HFFc6 (cell line): ENCODE data around the gene ILDR1. TPM values are rescaled to one million over a fixed set of nuclear protein-coding genes. Genes with fewer than 3 reads are reported as not detected.

Source experiments
- DNase-seq: peaks from one replicate; pipeline ENCODE4 v3.0.0-alpha.2; 2018
- H3K27ac Mint-ChIP-seq: 2 replicates; pipeline ENCODE4 v1.8.0; 2020; ENCODE audit warnings: mild to moderate bottlenecking, mixed read lengths
- H3K27me3 Mint-ChIP-seq: 2 replicates; pipeline ENCODE4 v1.8.0; 2021; ENCODE audit warnings: mild to moderate bottlenecking, moderate library complexity, mixed read lengths; ENCODE audit not compliant: insufficient read depth
- H3K36me3 Mint-ChIP-seq: 2 replicates; pipeline ENCODE4 v1.8.0; 2021; ENCODE audit warnings: low read depth, mixed read lengths
- H3K4me1 Mint-ChIP-seq: 2 replicates; pipeline ENCODE4 v1.8.0; 2020; ENCODE audit warnings: low read depth, mixed read lengths
- H3K4me3 Mint-ChIP-seq: 2 replicates; pipeline ENCODE4 v1.8.0; 2020; ENCODE audit warnings: mild to moderate bottlenecking, moderate library complexity, mixed read lengths
- H3K9me3 Mint-ChIP-seq: 2 replicates; pipeline ENCODE4 v1.8.0; 2020; ENCODE audit warnings: mild to moderate bottlenecking, mixed read lengths
- total RNA-seq, 6 experiments: library from RNA; stranded (reverse); fragmentation: NEBNext Ultra II Directional; extraction: Animal tissue kit (Norgen Biotek cat#: 25700); gene quantifications; 2 replicates in 1 of 6; 3 replicates in 5 of 6; pipeline ENCODE4 v1.2.3, GENCODE V29; 2021
- TF ChIP-seq, protein P1 (sequence below): fragments of 200-600 bp; sonication (generic); IDR thresholded peaks from 2 replicates; pipeline ENCODE4 v1.5.0; 2021; ENCODE audit warnings: antibody characterized with exemption, mild to moderate bottlenecking

ILDR1 gene
- total RNA-seq, 6 experiments from 2014 or later, result not detected

DNA sequence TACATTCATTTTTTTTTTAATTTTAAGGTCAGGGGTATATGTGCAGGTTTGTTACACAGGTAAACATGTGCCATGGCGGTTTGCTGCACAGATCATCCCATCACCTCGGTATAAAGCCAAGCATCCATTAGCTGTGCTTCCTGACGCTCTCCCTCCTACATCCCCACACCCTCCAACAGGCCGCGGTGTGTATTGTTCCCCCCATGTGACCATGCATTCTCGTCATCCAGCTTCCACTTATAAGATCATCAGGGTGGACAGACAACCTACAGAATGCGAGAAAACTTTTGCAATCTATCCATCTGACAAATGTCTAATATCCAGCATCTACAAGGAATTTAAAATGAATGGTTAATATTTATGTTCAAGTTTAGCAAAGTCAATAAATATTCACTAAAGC is 19.4 kb downstream of the ILDR1 start:
- DNase-seq, result no peak
- Mint-ChIP-seq H3K4me1 (peaks cover 25% of the 10 kb centered on the region), H3K9me3 (no peaks in the 10 kb centered on the region), H3K4me3 (no peak overlapping the region), H3K27ac (no peak overlapping the region), H3K27me3 (peaks cover 1% of the 10 kb centered on the region), H3K36me3 (no peaks in the 10 kb centered on the region)
- TF ChIP-seq, protein P1, sequence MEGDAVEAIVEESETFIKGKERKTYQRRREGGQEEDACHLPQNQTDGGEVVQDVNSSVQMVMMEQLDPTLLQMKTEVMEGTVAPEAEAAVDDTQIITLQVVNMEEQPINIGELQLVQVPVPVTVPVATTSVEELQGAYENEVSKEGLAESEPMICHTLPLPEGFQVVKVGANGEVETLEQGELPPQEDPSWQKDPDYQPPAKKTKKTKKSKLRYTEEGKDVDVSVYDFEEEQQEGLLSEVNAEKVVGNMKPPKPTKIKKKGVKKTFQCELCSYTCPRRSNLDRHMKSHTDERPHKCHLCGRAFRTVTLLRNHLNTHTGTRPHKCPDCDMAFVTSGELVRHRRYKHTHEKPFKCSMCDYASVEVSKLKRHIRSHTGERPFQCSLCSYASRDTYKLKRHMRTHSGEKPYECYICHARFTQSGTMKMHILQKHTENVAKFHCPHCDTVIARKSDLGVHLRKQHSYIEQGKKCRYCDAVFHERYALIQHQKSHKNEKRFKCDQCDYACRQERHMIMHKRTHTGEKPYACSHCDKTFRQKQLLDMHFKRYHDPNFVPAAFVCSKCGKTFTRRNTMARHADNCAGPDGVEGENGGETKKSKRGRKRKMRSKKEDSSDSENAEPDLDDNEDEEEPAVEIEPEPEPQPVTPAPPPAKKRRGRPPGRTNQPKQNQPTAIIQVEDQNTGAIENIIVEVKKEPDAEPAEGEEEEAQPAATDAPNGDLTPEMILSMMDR, result no peak

DNA sequence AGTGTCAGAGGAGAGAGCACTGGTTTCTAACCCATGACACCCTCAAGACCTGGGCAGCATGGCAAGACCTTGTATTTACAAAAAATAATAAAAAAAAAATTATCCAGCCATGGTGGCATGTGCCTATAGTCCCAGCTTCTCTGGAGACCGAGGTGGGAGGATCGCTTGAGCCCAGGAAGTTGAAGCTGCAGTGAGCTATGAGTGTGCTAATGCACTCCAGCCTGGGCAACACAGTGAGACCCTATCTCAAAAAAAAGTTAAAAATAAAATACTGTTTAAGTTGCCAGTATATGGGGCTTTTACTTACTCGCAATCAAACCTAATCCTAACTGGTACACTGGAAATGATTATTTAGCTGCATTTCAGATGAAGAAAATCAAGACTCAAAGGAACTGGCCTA is 20.2 kb downstream of the ILDR1 start:
- no peak for DNase-seq
- Mint-ChIP-seq H3K4me3 (no peak overlapping the region), H3K27me3 (peaks cover 1% of the 10 kb centered on the region), H3K36me3 (no peaks in the 10 kb centered on the region), H3K27ac (no peak overlapping the region), H3K4me1 (peaks cover 32% of the 10 kb centered on the region), H3K9me3 (no peaks in the 10 kb centered on the region)
- TF ChIP-seq, protein P1, result no peak

- H3K9me3 Mint-ChIP-seq, result no peaks in the 10 kb centered on the region
- H3K4me1 Mint-ChIP-seq, result peaks cover 40% of the 10 kb centered on the region
- no peak overlapping the region for H3K4me3 Mint-ChIP-seq
- TF ChIP-seq, protein P1, result no peak
- H3K27me3 Mint-ChIP-seq, result no peaks in the 10 kb centered on the region; the same call in none of the 2 replicates
- peak; percentile 18 for DNase-seq
- no peak overlapping the region for H3K27ac Mint-ChIP-seq
- H3K36me3 Mint-ChIP-seq, result no peaks in the 10 kb centered on the region
Measured at GRCh38 chr3:122000936-122001605, 21.0 kb downstream of the ILDR1 start.

DNA sequence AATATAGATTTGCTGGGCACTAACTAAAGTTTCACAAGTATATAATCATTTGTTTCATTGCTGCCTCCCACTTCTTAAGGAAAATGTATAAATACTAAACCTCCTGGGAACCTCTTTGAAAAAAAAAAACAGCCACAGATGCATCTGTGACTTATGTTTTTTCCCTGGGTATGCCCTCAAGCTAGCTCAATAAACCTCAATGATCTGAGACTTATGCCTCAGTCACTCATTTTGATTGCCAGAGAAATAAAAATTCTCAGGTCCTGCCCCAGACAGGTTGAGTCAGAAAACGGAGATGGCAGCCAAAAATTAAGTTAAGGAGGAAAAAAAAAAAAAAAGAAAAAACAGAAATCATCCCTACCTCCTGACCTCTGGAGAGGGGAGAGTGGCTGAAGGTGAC is 22.1 kb downstream of the ILDR1 start:
- Mint-ChIP-seq H3K27ac (no peak overlapping the region), H3K9me3 (no peaks in the 10 kb centered on the region), H3K4me1 (peaks cover 52% of the 10 kb centered on the region), H3K4me3 (no peak overlapping the region), H3K27me3 (no peaks in the 10 kb centered on the region; the same call in none of the 2 replicates), H3K36me3 (no peaks in the 10 kb centered on the region)
- no peak for DNase-seq
- TF ChIP-seq, protein P1, result no peak

DNA sequence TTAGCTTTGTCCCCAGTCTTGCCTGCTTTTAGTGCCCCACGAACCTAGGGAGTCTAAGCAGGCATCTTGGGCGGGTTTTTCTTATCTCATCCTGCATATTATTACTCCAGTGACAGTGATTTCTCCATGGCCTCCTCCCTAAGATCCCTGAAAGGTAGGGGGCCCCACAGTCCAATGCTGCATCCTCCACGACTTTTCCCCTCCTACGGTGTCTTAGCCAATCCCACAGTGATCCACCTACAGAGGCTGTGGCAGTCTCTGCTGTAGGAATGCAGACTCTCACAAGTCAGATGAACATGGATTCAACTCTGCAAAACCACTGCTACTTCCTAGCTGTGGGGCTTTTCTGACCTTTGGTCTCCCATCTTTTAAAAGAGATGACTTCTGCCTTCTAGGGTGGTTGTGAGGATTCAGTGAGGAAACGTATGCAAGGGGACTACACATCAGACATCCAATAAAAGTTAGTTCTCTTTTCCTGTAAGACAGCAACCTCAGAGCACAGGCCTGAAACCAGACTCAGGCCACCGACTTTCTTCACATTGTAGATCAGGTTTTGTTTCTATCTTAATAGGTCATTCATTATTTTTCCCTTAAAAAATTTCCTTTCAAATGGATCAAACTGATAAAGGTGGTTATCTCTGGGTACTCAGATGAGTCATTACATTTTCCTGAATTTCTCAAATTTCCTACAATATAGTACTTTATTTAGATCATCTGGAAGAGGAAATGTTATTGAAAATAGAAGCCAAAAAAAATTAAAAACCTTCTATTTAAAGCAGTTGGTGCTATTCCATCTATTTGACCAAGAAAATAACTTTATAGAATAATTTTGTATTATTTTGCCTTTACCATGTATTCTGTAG is 23.2 kb downstream of the ILDR1 start:
- no peak overlapping the region for H3K4me3 Mint-ChIP-seq
- peaks cover 58% of the 10 kb centered on the region for H3K4me1 Mint-ChIP-seq
- H3K27ac Mint-ChIP-seq, result peak overlapping the region; percentile 49
- no peak for DNase-seq
- H3K27me3 Mint-ChIP-seq, result no peaks in the 10 kb centered on the region; the same call in none of the 2 replicates
- TF ChIP-seq, protein P1, result no peak
- no peaks in the 10 kb centered on the region for H3K36me3 Mint-ChIP-seq
- no peaks in the 10 kb centered on the region for H3K9me3 Mint-ChIP-seq
